Choroid plexus epithelial cell (primary cell): ENCODE results near the gene CDK5R1.

Source experiments
- DNase-seq: peaks from one replicate; pipeline ENCODE4 v3.0.0-alpha.2; 2010; ENCODE audit warnings: low read depth
- H3K4me3 ChIP-seq: 2 replicates; pipeline ENCODE4 v1.5.1; 2011; ENCODE audit warnings: low read depth, mild to moderate bottlenecking, control low read depth, low read length, moderate library complexity
- TF ChIP-seq, protein P1 (sequence below): conservative IDR thresholded peaks from 2 replicates; pipeline ENCODE4 v1.5.1; 2011; ENCODE audit warnings: low read depth, mild to moderate bottlenecking, control low read depth, inconsistent platforms, low read length, moderate library complexity

Gene CDK5R1

DNA sequence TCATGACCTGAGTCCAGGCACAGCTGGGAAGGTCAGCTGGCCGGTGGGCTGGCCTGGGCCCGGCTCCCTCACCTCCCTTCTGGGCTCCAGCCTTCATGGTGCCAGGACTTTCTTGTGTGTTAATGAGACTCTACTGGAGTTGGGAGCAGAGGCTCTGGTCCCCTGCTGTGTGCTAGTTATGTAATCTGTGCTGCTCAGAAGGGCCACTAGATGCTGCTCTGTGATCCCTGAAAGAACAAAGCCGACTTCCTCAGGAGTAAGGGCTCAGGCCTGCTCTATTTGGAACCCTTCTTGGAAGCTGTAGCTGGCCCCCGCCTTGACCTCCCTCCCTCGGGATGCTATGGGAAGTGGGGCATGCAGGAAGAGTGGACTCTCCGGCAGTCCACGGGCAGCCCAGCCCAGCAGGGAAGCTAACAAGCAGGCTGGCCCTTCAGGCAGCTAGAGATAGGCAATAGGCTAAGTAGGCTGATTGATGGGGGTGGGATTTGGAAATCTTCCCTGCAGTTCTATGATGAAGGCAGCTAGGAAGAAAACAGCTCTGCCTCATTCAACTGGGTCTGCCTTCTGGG is 3.3 kb upstream of the CDK5R1 start:
- peak overlapping the region; percentile 3 for H3K4me3 ChIP-seq
- peak; percentile 97 for DNase-seq
- TF ChIP-seq, protein P1, sequence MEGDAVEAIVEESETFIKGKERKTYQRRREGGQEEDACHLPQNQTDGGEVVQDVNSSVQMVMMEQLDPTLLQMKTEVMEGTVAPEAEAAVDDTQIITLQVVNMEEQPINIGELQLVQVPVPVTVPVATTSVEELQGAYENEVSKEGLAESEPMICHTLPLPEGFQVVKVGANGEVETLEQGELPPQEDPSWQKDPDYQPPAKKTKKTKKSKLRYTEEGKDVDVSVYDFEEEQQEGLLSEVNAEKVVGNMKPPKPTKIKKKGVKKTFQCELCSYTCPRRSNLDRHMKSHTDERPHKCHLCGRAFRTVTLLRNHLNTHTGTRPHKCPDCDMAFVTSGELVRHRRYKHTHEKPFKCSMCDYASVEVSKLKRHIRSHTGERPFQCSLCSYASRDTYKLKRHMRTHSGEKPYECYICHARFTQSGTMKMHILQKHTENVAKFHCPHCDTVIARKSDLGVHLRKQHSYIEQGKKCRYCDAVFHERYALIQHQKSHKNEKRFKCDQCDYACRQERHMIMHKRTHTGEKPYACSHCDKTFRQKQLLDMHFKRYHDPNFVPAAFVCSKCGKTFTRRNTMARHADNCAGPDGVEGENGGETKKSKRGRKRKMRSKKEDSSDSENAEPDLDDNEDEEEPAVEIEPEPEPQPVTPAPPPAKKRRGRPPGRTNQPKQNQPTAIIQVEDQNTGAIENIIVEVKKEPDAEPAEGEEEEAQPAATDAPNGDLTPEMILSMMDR: peak; percentile 82

- DNase-seq: no peak
- H3K4me3 ChIP-seq: no peak overlapping the region
- TF ChIP-seq, protein P1: no peak
These were observed 2.7 kb upstream of the CDK5R1 start for GRCh38 chr17:32484041-32484461.

GRCh38 chr17:32484628-32485027 is 2.2 kb upstream of the CDK5R1 start:
- no peak overlapping the region for H3K4me3 ChIP-seq
- no peak for DNase-seq
- TF ChIP-seq, protein P1: no peak

DNA sequence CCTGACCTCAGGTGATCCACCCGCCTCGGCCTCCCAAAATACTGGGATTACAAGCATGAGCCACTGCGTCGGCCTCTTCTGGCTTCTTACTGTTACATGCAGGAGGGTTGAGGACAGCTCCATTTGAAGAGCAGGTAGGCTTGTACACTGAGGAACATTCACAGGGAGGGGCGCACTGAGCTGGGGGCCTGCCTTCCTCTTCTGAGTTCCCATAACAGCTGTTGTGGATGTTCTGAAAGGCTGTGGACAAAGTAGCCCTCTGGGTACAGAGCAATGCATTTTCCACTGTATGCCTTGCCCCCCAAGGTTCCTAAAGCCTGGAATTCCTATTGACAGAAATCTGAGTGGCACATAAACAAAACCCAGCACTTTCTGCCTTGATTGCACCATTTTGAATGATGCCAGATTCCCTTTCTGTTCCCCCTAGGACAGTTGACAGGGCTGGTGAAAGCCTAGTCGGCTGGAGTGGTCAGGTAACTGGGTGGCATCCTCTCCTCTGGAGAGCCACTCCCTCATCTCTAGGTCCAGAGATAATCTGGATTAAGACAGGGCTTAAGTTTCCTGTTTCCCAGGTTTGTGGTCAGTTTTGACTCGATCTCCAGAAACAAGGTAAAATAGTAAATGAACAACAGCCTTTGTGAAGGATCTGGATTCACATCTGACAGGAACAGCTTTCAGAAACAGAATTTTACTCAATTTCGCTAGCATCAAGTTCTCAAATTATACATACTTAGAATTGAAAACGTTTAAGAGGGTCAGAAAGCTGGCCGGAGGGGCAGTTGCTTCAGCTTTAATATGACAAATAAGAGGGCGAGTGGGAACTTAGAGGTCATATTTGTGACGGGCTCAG is 1.3 kb upstream of the CDK5R1 start:
- TF ChIP-seq, protein P1: no peak
- peak overlapping the region; percentile 66 for H3K4me3 ChIP-seq
- DNase-seq: no peak

GRCh38 chr17:32486111-32486700 is 587 bp upstream of the CDK5R1 start:
- TF ChIP-seq, protein P1: no peak
- peak overlapping the region; percentile 66 for H3K4me3 ChIP-seq
- peak; percentile 73 for DNase-seq

- H3K4me3 ChIP-seq: peak overlapping the region; percentile 66
- TF ChIP-seq, protein P1: peak; percentile 9
- DNase-seq: no peak
These were observed 832 bp downstream of the CDK5R1 start for GRCh38 chr17:32487473-32488176.
